Liver (tissue), 9 donors: Measurements from ENCODE around the gene CLIP2. TPM values are rescaled to one million over a fixed set of nuclear protein-coding genes. Genes with fewer than 3 reads are reported as not detected.

ENCODE experiments used
- DNase-seq: peaks from one replicate; pipeline ENCODE4 v3.0.0-alpha.2; 2017; ENCODE audit warnings: low spot score
- H3K27ac ChIP-seq, 2 donors: one replicate each; pipeline ENCODE4 v1.7.0; 2013; ENCODE audit warnings: inconsistent platforms in 2 of 2, low read length in 2 of 2, control low read depth in 1 of 2, low read depth in 1 of 2, mild to moderate bottlenecking in 1 of 2
- H3K27me3 ChIP-seq, 4 donors: one replicate each; pipeline versions ENCODE4 v1.6.1 to v1.7.0; 2013; ENCODE audit warnings: low read length in 3 of 4, inconsistent platforms in 1 of 4, mild to moderate bottlenecking in 1 of 4, moderate library complexity in 1 of 4; ENCODE audit not compliant: control insufficient read depth in 4 of 4, insufficient read depth in 4 of 4
- H3K36me3 ChIP-seq, 4 donors: one replicate each; pipeline versions ENCODE4 v1.6.1 to v1.7.0; 2013; ENCODE audit warnings: low read length in 3 of 4, mild to moderate bottlenecking in 3 of 4, low read depth in 1 of 4, moderate library complexity in 1 of 4; ENCODE audit not compliant: control insufficient read depth in 4 of 4, insufficient read depth in 3 of 4
- H3K4me1 ChIP-seq, 4 donors: one replicate each; pipeline versions ENCODE4 v1.6.1 to v1.7.0; 2013; ENCODE audit warnings: low read length in 3 of 4, mild to moderate bottlenecking in 3 of 4, moderate library complexity in 1 of 4; ENCODE audit not compliant: control insufficient read depth in 4 of 4, insufficient read depth in 4 of 4
- H3K4me3 ChIP-seq, 3 donors: one replicate each; pipeline versions ENCODE4 v1.6.1 to v1.7.0; 2013; ENCODE audit warnings: low read length in 3 of 3, control low read depth in 1 of 3, low read depth in 1 of 3, mild to moderate bottlenecking in 1 of 3
- H3K9ac ChIP-seq, 2 donors: one replicate each; pipeline ENCODE4 v1.7.0; 2013; ENCODE audit warnings: low read length in 2 of 2, mild to moderate bottlenecking in 2 of 2, moderate library complexity in 2 of 2, control low read depth in 1 of 2, low read depth in 1 of 2
- H3K9me3 ChIP-seq, 4 donors: one replicate each; pipeline versions ENCODE4 v1.6.1 to v1.7.0; 2013; ENCODE audit warnings: low read length in 3 of 4; ENCODE audit not compliant: control insufficient read depth in 4 of 4
- CTCF ChIP-seq: fragments of 150-350 bp; IDR thresholded peaks from 2 replicates; pipeline ENCODE4 v1.5.1; 2017; ENCODE audit warnings: improper control_type of control experiment, low read depth, low read length; ENCODE audit not compliant: missing input control
- EGR1 ChIP-seq, 2 donors: IDR thresholded peaks; 2 replicates each; pipeline ENCODE4 v1.6.1; 2016 to 2018; ENCODE audit warnings: antibody characterized with exemption in 2 of 2, low read depth in 2 of 2
- FOXA2 ChIP-seq: IDR thresholded peaks from 2 replicates; pipeline ENCODE4 v1.6.1; 2016; ENCODE audit warnings: antibody characterized with exemption
- HNF4G ChIP-seq: IDR thresholded peaks from 2 replicates; pipeline ENCODE4 v1.6.1; 2016; ENCODE audit warnings: antibody characterized with exemption
- JUND ChIP-seq, 2 donors: IDR thresholded peaks; 2 replicates each; pipeline ENCODE4 v1.6.1; 2016; ENCODE audit warnings: antibody characterized with exemption in 2 of 2
- MAX ChIP-seq: IDR thresholded peaks from 2 replicates; pipeline ENCODE4 v1.6.1; 2016; ENCODE audit warnings: antibody characterized with exemption
- NR2F2 ChIP-seq: IDR thresholded peaks from 2 replicates; pipeline ENCODE4 v1.6.1; 2016; ENCODE audit warnings: antibody characterized with exemption
- RAD21 ChIP-seq, 2 donors: IDR thresholded peaks; 2 replicates each; pipeline ENCODE4 v1.6.1; 2016; ENCODE audit warnings: antibody characterized with exemption in 2 of 2, mild to moderate bottlenecking in 2 of 2
- REST ChIP-seq: IDR thresholded peaks from 2 replicates; pipeline ENCODE4 v1.6.1; 2016; ENCODE audit warnings: antibody characterized with exemption, mild to moderate bottlenecking
- RXRA ChIP-seq, 2 donors: IDR thresholded peaks; 2 replicates each; pipeline ENCODE4 v1.6.1; 2017 to 2018; ENCODE audit warnings: antibody characterized with exemption in 2 of 2, mild to moderate bottlenecking in 1 of 2
- TAF1 ChIP-seq: conservative IDR thresholded peaks from 2 replicates; pipeline ENCODE4 v1.6.1; 2016; ENCODE audit warnings: antibody characterized with exemption, mild to moderate bottlenecking
- YY1 ChIP-seq: IDR thresholded peaks from 2 replicates; pipeline ENCODE4 v1.6.1; 2016; ENCODE audit warnings: antibody characterized with exemption, mild to moderate bottlenecking
- ZBTB33 ChIP-seq: IDR thresholded peaks from 2 replicates; pipeline ENCODE4 v1.6.1; 2016; ENCODE audit warnings: antibody characterized with exemption
- whole genome bisulfite sequencing: extraction: QIAGEN DNeasy Blood & Tissue Kit; methylation state at CpG from one replicate; pipeline ENCODE4 v1.1.7; 2013; 5-methylcytosine and 5-hydroxymethylcytosine counted together
- polyA plus RNA-seq, 2 donors: library from polyadenylated mRNA; stranded (reverse) in 1 of 2; unstranded in 1 of 2; fragments of 200-250 nt in 1 of 2; fragments of >200 nt in 1 of 2; fragmentation: Nextera tagmentation in 1 of 2; extraction: Ambion mirVana in 1 of 2; gene quantifications; one replicate each; pipeline versions ENCODE4 v1.2.1 to v1.2.3, GENCODE V29; 2013 to 2015
- total RNA-seq, 2 donors: library from RNA; depleted of rRNA; stranded (reverse); fragments of >200 nt; gene quantifications; one replicate each; pipeline ENCODE4 v1.2.3, GENCODE V29; 2014
- donor health status: healthy.
- donor health status: healthy.
- donor health status: healthy.
- donor health status: healthy.
- donor health status: healthy.

Gene CLIP2
- total and polyA plus RNA-seq, 4 donors: 1.4 to 6.3 (median 2.5) TPM

- 92% methylated on average over 4 of the region's 4 CpGs for WGBS
- no peaks in the 10 kb centered on the region for H3K27me3 ChIP-seq
- no peaks in the 10 kb centered on the region for H3K9me3 ChIP-seq
- no peak for TF ChIP-seq RAD21 (IDR thresholded peaks at IDR 0.05)
- TF ChIP-seq TAF1: no peak
- no peak for TF ChIP-seq CTCF
- TF ChIP-seq JUND (IDR thresholded peaks at IDR 0.05): no peak
- TF ChIP-seq NR2F2: no peak
- H3K36me3 ChIP-seq: no peaks in the 10 kb centered on the region
- no peak for DNase-seq
- H3K9ac ChIP-seq: no peak overlapping the region
- H3K4me1 ChIP-seq: no peaks in the 10 kb centered on the region
- no peak overlapping the region for H3K27ac ChIP-seq
- no peak overlapping the region for H3K4me3 ChIP-seq
These were observed 11.7 kb downstream of the CLIP2 start for GRCh38 chr7:74300926-74301325.

GRCh38 chr7:74302745-74303221 lies 13.6 kb downstream of the CLIP2 start:
- TF ChIP-seq YY1 (no peak), NR2F2 (no peak), REST (no peak), TAF1 (no peak), EGR1 (IDR thresholded peaks at IDR 0.05; ENCODE audit: low read depth in 2 of 2) (no peak), CTCF (no peak), RAD21 (IDR thresholded peaks at IDR 0.05) (no peak)
- Histone ChIP-seq H3K36me3 (no peaks in the 10 kb centered on the region), H3K27ac (no peak overlapping the region), H3K4me3 (no peak overlapping the region), H3K9ac (no peak overlapping the region), H3K9me3 (no peaks in the 10 kb centered on the region), H3K4me1 (no peaks in the 10 kb centered on the region), H3K27me3 (no peaks in the 10 kb centered on the region)
- no peak for DNase-seq
- whole genome bisulfite sequencing: 75% methylated on average over 10 of the region's 10 CpGs

- WGBS: 93% methylated on average over 2 of the region's 2 CpGs
- Histone ChIP-seq H3K4me3 (no peak overlapping the region), H3K36me3 (no peaks in the 10 kb centered on the region), H3K9ac (no peak overlapping the region), H3K9me3 (no peaks in the 10 kb centered on the region), H3K27me3 (no peaks in the 10 kb centered on the region), H3K4me1 (no peaks in the 10 kb centered on the region), H3K27ac (no peak overlapping the region)
- TF ChIP-seq FOXA2: no peak
- no peak for TF ChIP-seq YY1
- no peak for TF ChIP-seq ZBTB33
- no peak for TF ChIP-seq HNF4G
- no peak for TF ChIP-seq JUND (IDR thresholded peaks at IDR 0.05)
- TF ChIP-seq MAX: no peak
- TF ChIP-seq RXRA (IDR thresholded peaks at IDR 0.05): no peak
- no peak for TF ChIP-seq REST
- DNase-seq: no peak
These were observed 15.3 kb downstream of the CLIP2 start for GRCh38 chr7:74304550-74304949.
